ENCODE data around the gene KDSR.

KDSR gene

DNA sequence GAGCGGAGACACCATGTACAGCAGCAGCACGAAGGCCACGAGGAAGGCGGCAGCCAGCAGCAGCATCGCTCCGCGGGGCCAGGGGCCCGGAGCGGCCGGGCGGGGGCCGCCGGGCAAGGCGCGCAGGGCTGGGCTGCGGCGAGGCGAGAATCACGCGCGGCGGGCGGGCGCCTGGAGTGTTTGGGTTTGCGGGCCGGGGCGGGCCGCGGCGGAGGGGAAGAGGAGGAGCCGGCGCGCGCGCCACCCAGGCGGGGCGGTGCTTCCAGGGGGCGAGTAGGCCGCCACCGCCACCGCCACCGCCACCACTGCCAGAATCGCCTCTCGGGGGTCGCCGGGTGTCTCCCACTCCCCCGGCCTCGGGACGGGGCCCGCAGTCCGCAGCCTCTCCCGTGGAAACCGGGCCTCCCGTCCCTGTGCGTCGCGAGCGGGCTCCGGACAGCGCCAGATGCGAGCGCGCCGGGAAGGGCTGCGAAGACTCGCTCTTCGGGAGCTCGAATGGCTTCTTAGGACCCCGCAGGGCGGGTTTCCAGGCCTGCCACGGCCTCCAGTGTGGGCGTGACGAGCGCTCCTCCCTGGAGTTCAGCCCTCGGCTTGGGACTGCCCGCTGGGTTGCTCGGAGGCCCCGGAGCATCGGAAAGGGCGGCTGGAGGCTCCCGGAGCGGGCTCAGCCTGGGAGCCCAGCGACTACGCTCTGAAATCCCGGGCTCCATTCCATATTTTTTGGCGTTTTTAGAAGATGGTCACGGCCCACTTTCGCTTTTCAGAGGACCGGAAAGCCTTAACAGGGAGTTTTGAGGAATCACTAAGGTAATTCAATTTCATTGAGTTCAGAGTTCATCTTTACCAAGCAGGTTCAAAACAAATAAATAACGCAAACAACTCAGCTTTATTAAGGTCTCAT lies at the start of gene KDSR:
Gene KDSR (minus strand): TSS at position 154 of the 901 bp plus-strand sequence. CDS start 88 bp downstream, at position 66.
- peak; percentile 83 for DNase-seq (ENCODE audit: low spot score)

DNA sequence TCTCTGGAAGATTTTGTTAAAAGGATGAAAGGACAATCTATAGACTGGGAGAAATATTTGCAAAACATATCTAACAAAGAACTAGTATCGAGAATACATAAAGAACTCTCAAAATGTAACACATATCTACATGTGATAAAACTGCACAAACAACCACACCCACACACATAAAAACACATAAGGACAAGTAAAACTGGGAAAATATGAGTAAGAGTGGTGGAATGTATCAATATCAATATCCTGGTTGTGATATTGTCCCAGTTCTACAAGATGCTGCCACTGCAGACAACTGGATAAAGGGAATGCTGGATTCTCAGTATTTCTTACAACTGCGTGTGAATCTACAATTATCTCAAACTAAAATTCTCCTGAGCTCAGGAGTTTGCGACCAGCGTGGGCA lies 45.9 kb upstream of the KDSR start:
- DNase-seq (ENCODE audit: low spot score): no peak

DNA sequence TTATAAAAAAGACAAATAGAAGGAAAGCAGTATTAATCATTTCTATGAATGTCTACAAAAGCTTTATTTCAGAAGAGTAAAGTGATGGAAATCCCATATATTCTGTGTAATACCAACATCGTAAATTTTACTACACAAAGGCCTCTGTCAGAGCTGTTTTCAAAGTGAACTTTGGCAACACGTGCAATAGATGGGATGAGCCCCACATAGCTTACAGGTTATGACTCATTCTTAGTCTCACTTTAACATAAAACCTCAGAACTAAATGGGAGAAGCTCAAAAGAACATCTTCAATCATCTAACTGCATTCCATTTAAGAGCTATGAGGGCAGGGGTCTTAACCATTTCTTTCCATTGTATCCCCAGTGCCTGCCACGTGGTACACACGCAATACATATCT lies 43.8 kb upstream of the KDSR start:
- DNase-seq (ENCODE audit: low spot score): peak; percentile 43

DNA sequence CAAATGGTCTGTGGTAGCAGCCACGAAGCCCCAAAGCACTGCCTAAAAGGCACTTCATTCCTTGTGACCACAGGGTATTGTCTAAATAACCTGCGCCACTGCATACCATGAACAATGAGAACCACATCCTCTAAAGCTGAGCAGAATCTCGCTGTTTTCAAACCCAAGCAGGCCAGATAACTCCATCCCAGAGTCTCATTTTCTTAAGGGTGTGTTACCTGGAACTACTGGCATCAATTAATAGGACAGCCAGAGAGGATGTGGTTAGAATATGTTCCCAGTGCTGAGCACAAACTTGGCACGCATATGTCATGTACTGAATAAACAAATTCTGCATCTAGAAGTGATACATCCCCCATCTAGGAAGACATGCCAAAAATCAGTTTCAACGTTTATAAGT lies 42.3 kb upstream of the KDSR start:
- DNase-seq (ENCODE audit: low spot score): peak; percentile 43

DNA sequence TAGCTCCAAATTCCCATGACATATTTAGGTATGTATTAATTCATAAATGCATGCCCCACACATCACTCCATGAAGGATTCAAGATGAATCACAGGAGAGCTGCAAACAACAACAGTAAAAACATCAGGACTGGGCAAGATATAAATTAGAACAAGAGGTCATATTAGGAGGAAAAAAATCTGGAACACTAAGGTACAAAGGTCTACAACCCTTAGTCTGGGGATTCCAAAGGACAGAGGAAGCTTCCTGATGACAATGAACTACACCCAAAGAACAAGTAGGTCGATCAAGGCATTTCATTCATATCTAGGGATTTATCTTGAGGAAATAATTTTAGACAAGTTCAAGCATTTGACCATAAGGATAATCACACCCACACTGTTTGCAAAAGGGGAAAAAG lies 40.7 kb upstream of the KDSR start:
- no peak for DNase-seq (ENCODE audit: low spot score)

GRCh38 chr18:63405986-63406385 lies 39.0 kb upstream of the KDSR start:
- DNase-seq (ENCODE audit: low spot score): no peak

DNA sequence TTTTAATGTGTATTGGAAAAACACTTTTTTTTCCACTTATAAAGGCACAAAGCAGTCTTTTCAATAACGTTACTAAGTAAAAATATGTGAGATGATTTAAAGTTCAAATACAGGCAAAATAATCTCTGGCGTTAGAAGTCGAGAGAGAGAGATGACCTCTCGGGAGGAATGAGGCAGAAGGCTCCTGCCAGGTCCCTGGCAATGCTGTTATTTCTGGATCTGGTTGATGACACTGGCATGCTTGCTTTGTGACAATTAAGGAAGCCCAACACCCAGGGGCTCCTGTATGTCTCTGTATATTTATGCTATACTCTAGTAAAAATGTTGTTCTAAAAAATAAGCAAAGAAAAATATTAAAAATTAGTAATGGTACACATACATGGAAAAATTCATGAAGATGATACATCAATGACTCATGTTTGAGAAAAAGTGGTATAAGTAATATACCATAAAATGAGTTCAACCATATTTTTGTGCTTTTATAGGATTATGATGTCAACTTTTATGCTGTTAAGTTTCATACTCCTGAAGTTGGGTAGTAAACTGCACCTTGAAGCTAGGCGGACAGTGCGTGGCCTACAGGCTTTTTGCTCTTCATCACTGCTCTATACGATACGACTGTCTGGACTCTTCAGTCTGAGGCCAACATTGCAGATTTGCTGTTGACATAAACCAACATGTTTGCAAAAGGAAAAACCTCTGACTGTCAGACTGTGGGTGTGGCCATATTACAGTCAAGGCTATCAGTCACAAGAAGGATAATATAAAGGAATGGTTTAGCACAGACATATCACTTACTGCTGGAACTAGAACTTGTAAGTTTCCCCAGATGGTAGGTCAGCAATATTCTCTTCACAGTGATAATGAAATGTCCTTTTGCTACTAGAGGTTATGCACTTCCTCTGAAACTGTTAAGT lies 35.5 kb upstream of the KDSR start:
- DNase-seq (ENCODE audit: low spot score): no peak

DNA sequence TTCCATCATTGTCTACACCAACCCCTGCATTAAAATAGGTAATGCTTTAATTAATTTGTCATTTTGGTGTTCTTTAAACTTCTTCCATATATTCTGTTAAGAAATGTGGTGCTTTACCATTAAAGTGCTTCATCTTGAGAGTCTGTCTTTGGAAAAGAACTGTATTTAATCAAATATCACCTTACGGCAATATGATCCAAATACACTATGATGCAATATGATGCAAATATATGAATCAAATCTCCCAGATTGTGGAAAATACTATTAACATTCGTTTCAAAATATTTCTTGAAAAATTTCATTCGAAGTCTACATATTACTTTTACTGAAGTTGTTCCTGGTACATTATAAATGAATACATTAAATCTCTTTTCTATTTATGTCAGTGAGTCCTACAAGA lies 32.3 kb upstream of the KDSR start:
- DNase-seq (ENCODE audit: low spot score): no peak

DNA sequence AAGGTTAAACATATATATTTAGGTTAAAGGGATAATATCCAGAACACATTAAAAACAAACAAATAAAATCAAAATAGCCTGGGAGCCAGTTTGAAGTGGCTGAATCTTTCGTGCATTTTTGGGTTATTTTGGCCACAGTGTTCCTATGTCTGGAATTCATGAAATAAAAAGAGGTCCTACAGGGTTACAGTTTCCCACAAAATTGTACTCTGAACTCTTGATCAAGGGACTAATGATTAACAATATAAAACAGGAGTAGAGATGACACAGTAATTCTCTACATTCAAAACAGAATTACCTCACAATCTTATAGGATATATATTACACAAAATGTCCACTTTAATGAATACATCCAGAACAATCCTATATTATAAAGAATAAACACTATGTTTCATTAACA lies 30.3 kb upstream of the KDSR start:
- no peak for DNase-seq (ENCODE audit: low spot score)

GRCh38 chr18:63395503-63395902 lies 28.5 kb upstream of the KDSR start:
- no peak for DNase-seq (ENCODE audit: low spot score)

GRCh38 chr18:63394954-63395353 lies 27.9 kb upstream of the KDSR start:
- DNase-seq (ENCODE audit: low spot score): no peak

DNA sequence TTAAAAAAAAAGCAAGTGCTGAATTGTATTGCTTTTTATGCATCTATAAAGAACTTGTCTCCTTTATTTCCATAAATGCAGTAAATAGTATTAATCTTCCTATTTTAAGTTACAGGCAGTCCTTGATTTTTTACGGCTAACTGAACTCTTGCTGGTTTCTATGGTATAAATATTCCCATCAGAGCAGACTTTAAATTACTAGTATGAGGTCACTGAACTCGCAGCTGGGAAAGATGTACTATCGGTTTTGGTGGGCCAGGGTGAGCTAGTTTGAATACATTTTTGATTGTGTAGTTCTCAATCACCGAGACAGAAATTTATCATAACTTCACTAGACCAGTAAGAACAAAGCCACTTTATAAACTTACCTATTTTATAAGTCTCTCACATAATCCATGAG lies 20.9 kb upstream of the KDSR start:
- DNase-seq (ENCODE audit: low spot score): no peak

GRCh38 chr18:63382843-63383242 lies 15.8 kb upstream of the KDSR start:
- DNase-seq (ENCODE audit: low spot score): no peak

DNA sequence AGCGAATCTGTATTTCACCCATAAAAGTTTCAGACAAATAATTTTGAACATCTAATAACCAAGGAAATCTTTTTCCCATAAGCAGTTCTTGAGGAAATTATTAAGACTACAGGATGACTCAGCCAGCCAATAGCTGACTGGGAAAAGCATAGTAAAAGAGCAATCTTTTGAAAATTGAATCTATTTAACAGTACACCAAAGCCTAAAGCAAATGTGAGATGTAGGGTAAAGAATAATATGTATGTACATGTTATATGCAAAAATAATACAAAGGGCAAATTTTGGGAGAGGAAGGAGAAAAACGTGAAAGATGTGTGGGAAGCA lies 12.6 kb upstream of the KDSR start:
- no peak for DNase-seq (ENCODE audit: low spot score)

GRCh38 chr18:63378919-63379638 lies 12.1 kb upstream of the KDSR start:
- peak; percentile 21 for DNase-seq (ENCODE audit: low spot score)

GRCh38 chr18:63377275-63377980 lies 10.4 kb upstream of the KDSR start:
- DNase-seq (ENCODE audit: low spot score): no peak

DNA sequence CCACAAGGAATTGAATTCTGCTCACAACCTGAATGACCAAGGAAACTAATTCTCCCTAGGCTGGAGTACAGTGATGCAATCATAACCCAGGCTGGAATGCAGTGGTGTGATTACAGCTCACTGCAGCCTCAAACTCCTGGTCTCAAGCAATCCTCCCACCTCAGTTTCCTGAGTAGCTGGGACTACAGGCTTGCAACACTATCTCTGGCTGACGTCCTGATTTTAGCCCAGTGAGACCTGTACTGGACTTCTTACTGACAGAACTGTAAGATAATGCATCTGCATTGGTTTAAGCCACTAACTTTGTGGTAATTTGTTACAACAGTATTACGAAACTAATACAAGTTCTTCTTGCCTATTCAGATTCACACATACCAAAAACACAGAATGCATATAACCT lies 9.5 kb upstream of the KDSR start:
- no peak for DNase-seq (ENCODE audit: low spot score)

- no peak for DNase-seq (ENCODE audit: low spot score)
These were observed 7.5 kb upstream of the KDSR start for GRCh38 chr18:63374540-63374939.

DNA sequence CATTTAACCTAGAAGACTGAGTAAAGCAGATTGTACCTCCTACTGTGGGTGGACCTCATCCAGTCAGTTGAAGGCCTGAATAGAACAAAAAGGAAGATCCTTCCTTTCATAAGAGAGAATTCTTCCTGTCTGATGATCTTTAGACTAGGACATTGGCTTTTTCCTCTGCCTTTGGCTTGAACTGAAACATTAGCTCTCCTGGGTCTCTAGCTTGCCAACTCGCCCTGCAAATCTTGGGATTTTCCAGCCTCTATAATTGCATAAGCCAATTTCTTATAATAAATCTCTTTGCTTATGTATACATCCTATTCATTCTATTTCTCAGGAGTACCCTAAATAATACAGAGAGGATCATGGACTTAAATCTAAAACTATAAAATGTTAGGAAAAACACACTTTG lies 6.2 kb upstream of the KDSR start:
- DNase-seq (ENCODE audit: low spot score): no peak

DNA sequence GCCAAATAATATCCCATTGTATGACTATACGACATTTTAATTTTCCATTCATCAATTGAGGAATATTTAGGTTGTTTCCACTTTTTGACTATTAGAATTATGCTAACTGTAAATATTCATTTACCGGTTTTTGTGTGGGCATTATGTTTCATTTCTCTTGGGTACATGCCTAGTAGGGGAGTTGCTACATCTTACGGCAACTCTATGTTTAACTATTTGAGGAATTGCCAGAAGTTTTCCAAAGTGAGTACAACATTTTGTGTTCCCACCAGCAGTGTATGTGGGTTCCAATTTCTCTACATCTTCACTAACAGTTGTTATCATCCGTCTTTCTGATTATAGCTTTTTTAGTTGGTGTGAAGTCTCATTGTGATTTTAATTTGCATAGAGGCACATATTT lies 1.6 kb upstream of the KDSR start:
- no peak for DNase-seq (ENCODE audit: low spot score)

GRCh38 chr18:63366213-63367052 lies 573 bp downstream of the KDSR start:
- peak; percentile 84 for DNase-seq (ENCODE audit: low spot score)
